PC-3 (cell line): ENCODE results near the gene DHRS4. TPM values are rescaled to one million over a fixed set of nuclear protein-coding genes. Genes with fewer than 3 reads are reported as not detected.

Experiments
- total RNA-seq: library from RNA; depleted of rRNA; stranded (reverse); fragments of >200 nt; gene quantifications from 2 replicates; pipeline ENCODE4 v1.2.3, GENCODE V29; 2014; rRNA removed

The DHRS4 gene
- total RNA-seq, 1 experiment from 2014 or later = 108 TPM

Other genes starting within 250 kb of the DHRS4 start
- 16.5 and 26.7 TPM in 2 replicates for gene DHRS4L2, start 35.2 kb downstream of the DHRS4 start, total RNA-seq
- not detected in 2 replicates for gene CARMIL3, start 98.2 kb downstream of the DHRS4 start, total RNA-seq
- not detected in 2 replicates for gene CPNE6, start 117.8 kb downstream of the DHRS4 start, total RNA-seq
- gene PCK2, start 140.5 kb downstream of the DHRS4 start, total RNA-seq = 10.0 and 11.6 TPM in 2 replicates
- gene DCAF11, start 161.0 kb downstream of the DHRS4 start, total RNA-seq = 68.2 and 85.8 TPM in 2 replicates
- 1.5 and 1.7 TPM in 2 replicates for gene NRL, start 161.2 kb downstream of the DHRS4 start, total RNA-seq
- 0.55 TPM in 1 of 2 replicates, not detected in the other for gene FITM1, start 176.9 kb downstream of the DHRS4 start, total RNA-seq
- gene PSME1, start 182.4 kb downstream of the DHRS4 start, total RNA-seq = 140 and 163 TPM in 2 replicates
- gene EMC9, start 187.8 kb downstream of the DHRS4 start, total RNA-seq = 30.1 and 36.7 TPM in 2 replicates
- 211 and 297 TPM in 2 replicates for gene PSME2, start 192.8 kb downstream of the DHRS4 start, total RNA-seq
- gene RNF31, start 193.7 kb downstream of the DHRS4 start, total RNA-seq = 69.6 and 79.4 TPM in 2 replicates
- gene IRF9, start 207.5 kb downstream of the DHRS4 start, total RNA-seq = 10.5 and 20.6 TPM in 2 replicates
- gene REC8, start 218.3 kb downstream of the DHRS4 start, total RNA-seq = 1.9 and 5.7 TPM in 2 replicates
- gene IPO4, start 235.0 kb downstream of the DHRS4 start, total RNA-seq = 193 and 211 TPM in 2 replicates
- gene TM9SF1, start 241.7 kb downstream of the DHRS4 start, total RNA-seq = 52.1 and 58.3 TPM in 2 replicates